ENCODE measurements around the gene DDX1.
"Not testable (repeated sequence)": the region's sequence is repeated elsewhere in the genome, so short reads cannot be mapped to it uniquely, and the experiment has no call there.

The DDX1 gene

GRCh38 chr2:15596968-15597367, 5.3 kb downstream of the DDX1 start:
- no peak for FAIRE-seq

GRCh38 chr2:15599994-15600393, 8.3 kb downstream of the DDX1 start:
- no peak for FAIRE-seq

DNA sequence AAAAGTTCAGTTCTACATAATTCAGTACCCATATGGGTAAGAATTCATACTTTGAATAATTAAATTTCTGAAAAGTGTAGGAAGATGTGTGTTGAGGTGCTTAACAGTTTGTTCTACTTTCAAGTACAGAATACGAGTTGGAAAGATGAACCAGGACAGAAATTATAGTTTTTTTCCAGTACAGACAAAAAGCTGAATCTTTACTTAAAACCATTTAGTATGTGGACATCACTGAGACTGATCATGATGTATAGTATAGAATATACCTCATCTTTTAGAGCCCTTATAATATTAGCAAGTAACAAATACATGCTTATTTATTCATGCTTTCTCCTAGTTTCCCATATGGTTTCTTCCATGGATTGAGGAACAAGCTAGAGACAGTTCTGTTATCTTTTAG, 10.0 kb downstream of the DDX1 start:
- FAIRE-seq: no peak

- no peak for FAIRE-seq
Measured at GRCh38 chr2:15602393-15602792, 10.7 kb downstream of the DDX1 start.

GRCh38 chr2:15603044-15603765, 11.5 kb downstream of the DDX1 start:
- no peak for FAIRE-seq

GRCh38 chr2:15603948-15604347, 12.3 kb downstream of the DDX1 start:
- no peak for FAIRE-seq

DNA sequence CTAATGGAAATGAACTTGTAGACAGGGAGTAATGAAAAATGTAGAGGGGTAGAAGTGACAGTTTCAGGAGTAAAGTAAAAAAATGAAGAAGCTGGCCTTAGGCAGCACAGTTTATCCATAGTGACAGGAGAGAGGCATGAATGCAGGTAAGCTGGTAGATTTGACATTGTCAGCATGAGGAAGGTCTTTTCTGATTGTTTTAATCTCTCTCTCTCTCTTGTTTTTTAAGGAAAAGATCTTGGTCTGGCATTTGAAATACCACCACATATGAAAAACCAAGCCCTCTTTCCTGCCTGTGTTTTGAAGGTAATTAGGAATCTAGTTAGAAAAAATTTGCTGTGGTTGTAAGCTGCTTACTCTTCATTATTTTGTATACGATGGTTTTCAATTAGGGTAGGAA, 14.1 kb downstream of the DDX1 start:
- no peak for FAIRE-seq

- no peak for FAIRE-seq
Measured at GRCh38 chr2:15606481-15607441, 15.1 kb downstream of the DDX1 start.

DNA sequence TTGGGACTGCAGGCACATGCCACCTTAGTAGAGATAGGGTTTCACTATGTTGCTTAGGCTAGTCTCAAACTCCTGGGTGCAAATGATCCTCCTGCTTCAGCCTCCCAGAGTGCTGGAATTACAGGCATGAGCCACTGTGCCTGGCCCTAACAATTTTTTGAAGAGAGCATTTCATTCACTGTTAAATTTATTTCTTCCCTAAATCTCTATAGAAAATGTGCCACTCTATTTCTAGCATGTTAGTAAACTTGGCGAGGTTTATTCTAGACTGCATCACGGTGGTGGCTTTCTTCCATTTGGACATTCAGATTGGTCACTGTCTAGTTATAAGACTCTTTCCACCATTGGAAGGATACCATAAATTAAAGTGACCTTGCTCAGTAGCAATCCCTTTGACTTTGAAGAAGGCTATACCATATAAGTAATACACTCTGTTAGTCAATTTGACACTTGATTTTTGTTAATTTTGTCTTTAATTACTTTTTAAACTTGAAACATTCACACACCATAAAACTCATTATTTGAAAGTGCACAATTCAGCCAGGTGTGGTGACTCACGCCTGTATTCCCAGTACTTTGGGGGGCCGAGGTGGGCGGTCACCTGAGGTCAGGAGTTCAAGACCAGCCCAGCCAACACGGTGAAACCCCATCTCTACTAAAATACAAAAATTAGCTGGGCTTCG, 16.2 kb downstream of the DDX1 start:
- no peak for FAIRE-seq

GRCh38 chr2:15608392-15608761, 16.7 kb downstream of the DDX1 start:
- FAIRE-seq: no peak

GRCh38 chr2:15609341-15610042, 17.8 kb downstream of the DDX1 start:
- no peak for FAIRE-seq

DNA sequence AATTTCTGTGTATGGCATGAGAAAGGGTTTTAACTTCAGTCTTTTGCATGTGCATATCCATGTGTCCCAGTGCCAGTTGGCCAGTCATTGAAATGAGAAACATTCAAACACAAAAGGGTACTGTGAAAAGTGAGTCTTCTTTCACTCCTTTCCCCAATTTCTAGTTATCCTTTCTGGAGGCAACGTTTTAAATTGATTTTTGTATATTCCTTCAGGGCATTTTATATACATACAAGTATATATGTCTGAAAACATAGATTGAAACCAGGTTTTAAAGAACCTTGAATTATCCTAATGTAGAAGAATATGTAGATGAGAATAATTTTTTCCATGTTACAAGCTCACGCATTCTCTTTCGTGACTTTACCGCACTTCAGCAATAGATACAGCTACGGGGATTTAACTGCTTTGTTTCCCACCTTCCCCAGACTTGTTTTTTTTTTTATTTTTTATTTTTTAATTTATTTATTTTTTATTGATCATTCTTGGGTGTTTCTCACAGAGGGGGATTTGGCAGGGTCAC, 18.8 kb downstream of the DDX1 start:
- FAIRE-seq: no peak

- FAIRE-seq: not testable (repeated sequence)
Measured at GRCh38 chr2:15612101-15612500, 20.4 kb downstream of the DDX1 start.

DNA sequence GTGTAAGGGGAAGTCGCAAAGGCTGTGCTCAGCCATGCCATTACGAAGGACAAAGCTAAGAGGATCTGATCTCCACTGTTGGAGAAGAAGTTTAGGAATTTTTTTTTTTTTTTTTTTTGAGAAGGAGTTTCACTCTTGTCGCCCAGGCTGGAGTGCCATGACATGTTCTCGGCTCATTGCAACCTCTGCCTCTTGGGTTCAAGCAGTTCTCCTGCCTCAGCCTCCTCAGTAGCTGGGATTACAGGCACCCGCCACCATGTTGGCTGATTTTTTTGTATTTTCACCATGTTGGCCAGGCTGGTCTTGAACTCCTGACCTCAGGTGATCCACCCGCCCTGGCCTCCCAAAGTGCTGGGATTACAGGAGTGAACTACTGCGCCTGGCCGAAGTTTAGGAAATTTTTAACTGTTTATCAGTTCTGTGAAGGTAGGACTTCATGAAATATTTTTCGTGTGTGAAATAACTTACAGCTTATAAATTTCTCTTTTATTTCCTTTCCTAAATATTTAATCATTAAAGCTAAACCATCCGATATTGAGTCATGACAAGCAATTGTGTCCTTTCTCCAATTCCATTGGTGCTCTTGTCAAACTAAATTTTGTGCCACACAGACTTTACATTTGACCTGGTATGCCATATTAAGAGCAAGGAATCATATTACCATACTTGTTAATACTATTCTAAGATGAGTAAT, 22.2 kb downstream of the DDX1 start:
- no peak for FAIRE-seq

DNA sequence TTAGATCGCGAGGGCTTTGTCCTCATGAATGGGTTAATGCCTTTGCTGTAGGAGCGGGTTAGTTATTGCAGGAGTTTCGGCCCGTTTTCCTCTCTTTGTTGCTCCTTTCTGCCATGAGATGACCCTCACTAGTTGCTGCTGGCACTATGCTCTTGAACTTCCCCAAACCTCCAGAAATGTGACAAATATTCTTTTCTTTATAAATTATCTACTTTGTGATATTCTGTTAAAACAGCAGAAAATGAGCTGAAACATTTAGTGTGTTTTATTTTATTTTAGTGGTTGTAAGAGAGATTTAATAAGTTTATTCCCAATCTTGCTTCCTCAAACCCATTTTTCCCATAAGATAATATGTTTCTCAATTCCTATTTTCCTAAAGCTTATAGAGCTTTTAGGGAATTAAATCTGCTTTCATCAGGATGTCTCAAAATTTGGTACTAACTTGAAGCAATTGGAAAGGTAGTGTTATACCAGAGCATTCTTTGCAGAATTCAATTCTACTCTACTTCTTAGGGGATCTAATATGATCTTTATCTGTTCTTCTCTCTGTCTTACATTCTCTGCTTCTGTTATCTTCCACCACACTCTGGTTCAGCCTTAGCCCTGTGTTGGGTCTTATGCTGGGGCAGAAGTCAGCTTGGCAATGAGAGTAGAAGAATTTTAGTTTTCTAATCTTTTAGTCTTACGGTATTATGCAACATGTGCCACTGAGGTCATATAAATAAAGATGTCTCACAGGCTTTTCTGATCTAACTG, 23.1 kb downstream of the DDX1 start:
- FAIRE-seq: no peak

- FAIRE-seq: no peak
Measured at GRCh38 chr2:15615301-15615920, 23.7 kb downstream of the DDX1 start.

GRCh38 chr2:15616429-15616828, 24.8 kb downstream of the DDX1 start:
- no peak for FAIRE-seq

DNA sequence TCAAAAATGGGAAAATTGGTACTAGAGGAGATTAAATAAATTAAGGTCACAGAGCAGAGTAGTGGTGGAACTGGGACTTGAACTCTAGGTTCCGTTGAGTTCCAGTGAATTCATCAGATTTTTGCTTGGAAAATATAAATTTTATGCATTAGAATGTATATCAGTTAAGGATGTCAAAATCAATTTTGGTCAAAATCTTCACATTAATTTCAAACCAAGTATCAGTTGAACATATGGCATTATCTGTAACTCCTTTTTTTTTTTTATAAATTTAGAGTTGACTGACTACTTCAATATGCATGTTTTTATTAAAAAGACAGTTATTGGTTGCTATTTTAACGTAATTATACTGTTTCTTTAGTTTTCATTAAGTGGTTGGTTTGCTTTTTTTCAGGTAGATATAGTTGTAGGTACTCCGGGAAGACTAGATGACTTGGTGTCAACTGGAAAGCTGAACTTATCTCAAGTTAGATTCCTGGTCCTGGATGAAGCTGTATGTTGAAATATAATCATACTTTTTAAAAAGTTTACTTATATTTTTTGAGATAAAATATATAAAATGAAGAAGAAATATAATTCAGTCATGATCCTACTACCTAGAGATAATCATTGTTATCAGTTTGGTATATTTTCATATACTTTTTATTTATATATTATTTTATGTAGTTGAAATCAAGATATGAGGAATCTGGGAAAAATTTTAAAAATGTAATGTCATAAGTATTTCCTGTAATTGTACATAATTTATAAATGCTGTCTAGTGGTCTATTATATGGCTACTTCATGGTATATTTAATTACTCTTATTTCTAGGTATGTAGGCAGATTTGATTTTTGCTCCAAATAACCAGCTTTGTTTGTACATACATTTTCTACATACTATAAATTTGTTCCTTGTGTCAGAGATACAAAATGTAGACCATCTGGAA, 25.4 kb downstream of the DDX1 start:
- FAIRE-seq: peak; percentile 39

GRCh38 chr2:15617778-15618448, 26.2 kb downstream of the DDX1 start:
- FAIRE-seq: peak; percentile 70
